Aorta (tissue), 5 donors: ENCODE measurements around the gene RIC1. TPM values are rescaled to one million over a fixed set of nuclear protein-coding genes. Genes with fewer than 3 reads are reported as not detected.
"Not testable (repeated sequence)": the region's sequence is repeated elsewhere in the genome, so short reads cannot be mapped to it uniquely, and the experiment has no call there.

Experiments
- ATAC-seq: fragments of 200-7000 bp; cut with Tn5 transposase; one replicate; pipeline ENCODE4 v1.9.1; 2022; ENCODE audit warnings: moderate library complexity; ENCODE audit not compliant: low FRiP score
- DNase-seq, 2 donors: peaks; one replicate each; pipeline ENCODE4 v3.0.0-alpha.2; 2020
- H3K27ac ChIP-seq, 2 donors: one replicate each; pipeline ENCODE4 v1.5.1; 2013; ENCODE audit warnings: low read length in 2 of 2, mild to moderate bottlenecking in 2 of 2, moderate library complexity in 2 of 2, control low read depth in 1 of 2, inconsistent platforms in 1 of 2, low read depth in 1 of 2
- H3K27me3 ChIP-seq, 2 donors: one replicate each; pipeline ENCODE4 v1.6.1; 2013; ENCODE audit warnings: control low read depth in 1 of 2, low read length in 1 of 2, mild to moderate bottlenecking in 1 of 2, moderate library complexity in 1 of 2; ENCODE audit not compliant: insufficient read depth in 2 of 2, control insufficient read depth in 1 of 2
- H3K36me3 ChIP-seq, 2 donors: one replicate each; pipeline ENCODE4 v1.6.1; 2013; ENCODE audit warnings: control low read depth in 1 of 2, low read length in 1 of 2, mild to moderate bottlenecking in 1 of 2; ENCODE audit not compliant: insufficient read depth in 2 of 2, control insufficient read depth in 1 of 2
- H3K4me1 ChIP-seq, 2 donors: one replicate each; pipeline ENCODE4 v1.6.1; 2013; ENCODE audit warnings: low read length in 2 of 2, control low read depth in 1 of 2, mild to moderate bottlenecking in 1 of 2, moderate library complexity in 1 of 2; ENCODE audit not compliant: insufficient read depth in 2 of 2, control insufficient read depth in 1 of 2
- H3K4me3 ChIP-seq, 2 donors: one replicate each; pipeline ENCODE4 v1.5.1; 2013; ENCODE audit warnings: low read length in 2 of 2, control low read depth in 1 of 2, mild to moderate bottlenecking in 1 of 2
- H3K9me3 ChIP-seq: one replicate; pipeline ENCODE4 v1.6.1; 2013; ENCODE audit warnings: mild to moderate bottlenecking, low read length; ENCODE audit not compliant: control insufficient read depth
- WGBS, 2 donors: extraction: QIAGEN DNeasy Blood & Tissue Kit; methylation state at CpG; one replicate each; pipeline ENCODE4 v1.1.7; 2013; 5-methylcytosine and 5-hydroxymethylcytosine counted together
- intact Hi-C, 2 donors: fragments of 100-400 bp; cut with DNase I; formaldehyde crosslinking; loops; one replicate each; pipeline versions ENCODE4 v1.14.2 to v1.15.0; 2022
- polyA plus RNA-seq, 2 donors: library from polyadenylated mRNA; stranded (reverse); fragments of 200-250 nt; gene quantifications; one replicate each; pipeline ENCODE4 v1.2.3, GENCODE V29; 2013
- total RNA-seq, 2 donors: library from RNA; stranded (reverse); fragmentation: NEBNext Ultra II Directional; extraction: Animal tissue kit (Norgen Biotek cat#: 25700); gene quantifications; one replicate each; pipeline ENCODE4 v1.2.1, GENCODE V29; 2021
- donor health status: healthy with polysubstance abuse.
- donor health status: Bipolar disorder and iron deficiency.
- donor health status: DM: no; HTN: no; CAD: no.
- donor health status: DM: no; HTN: no; CAD: no.
- donor health status: DM: yes; HTN: yes; CAD: no.

Gene RIC1
- total and polyA plus RNA-seq, 4 donors = 3.0 to 36.7 (median 17.3) TPM

DNA sequence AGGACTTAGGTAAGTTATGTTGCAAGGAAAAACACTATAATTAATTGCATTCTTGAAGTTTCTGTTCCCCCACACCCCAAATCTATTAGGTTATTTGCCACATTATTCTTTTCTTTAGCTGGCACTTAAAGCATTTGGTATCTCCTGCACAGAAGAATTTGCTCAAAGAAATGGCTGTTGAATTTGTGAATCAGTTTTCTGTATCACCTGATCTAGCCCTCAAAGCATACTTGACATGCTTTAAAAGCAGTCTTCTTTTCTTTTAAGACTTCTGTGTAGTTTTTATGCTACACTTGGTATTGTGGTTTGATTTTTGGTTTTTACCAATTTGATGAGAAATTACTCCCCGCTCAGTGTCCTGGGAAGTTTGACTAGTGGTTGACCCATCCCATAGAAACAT, 69.1 kb downstream of the RIC1 start:
- peaks cover 0 to 7% of the 10 kb centered on the region in 2 donors for H3K4me1 ChIP-seq
- no peak overlapping the region for H3K4me3 ChIP-seq
- H3K27me3 ChIP-seq = no peaks in the 10 kb centered on the region
- intact Hi-C loops = loop anchor here in 1 of 2 donors (10.0 kb wide), 1 partner anchor 63 kb away; no protein-coding TSS in a partner anchor
- H3K9me3 ChIP-seq = no peaks in the 10 kb centered on the region
- H3K27ac ChIP-seq = no peak overlapping the region
- no peak for ATAC-seq
- DNase-seq = no peak
- 97 to 100% methylated on average over 1 of the region's 1 CpG for WGBS, 2 donors
- H3K36me3 ChIP-seq = no peaks in the 10 kb centered on the region

DNA sequence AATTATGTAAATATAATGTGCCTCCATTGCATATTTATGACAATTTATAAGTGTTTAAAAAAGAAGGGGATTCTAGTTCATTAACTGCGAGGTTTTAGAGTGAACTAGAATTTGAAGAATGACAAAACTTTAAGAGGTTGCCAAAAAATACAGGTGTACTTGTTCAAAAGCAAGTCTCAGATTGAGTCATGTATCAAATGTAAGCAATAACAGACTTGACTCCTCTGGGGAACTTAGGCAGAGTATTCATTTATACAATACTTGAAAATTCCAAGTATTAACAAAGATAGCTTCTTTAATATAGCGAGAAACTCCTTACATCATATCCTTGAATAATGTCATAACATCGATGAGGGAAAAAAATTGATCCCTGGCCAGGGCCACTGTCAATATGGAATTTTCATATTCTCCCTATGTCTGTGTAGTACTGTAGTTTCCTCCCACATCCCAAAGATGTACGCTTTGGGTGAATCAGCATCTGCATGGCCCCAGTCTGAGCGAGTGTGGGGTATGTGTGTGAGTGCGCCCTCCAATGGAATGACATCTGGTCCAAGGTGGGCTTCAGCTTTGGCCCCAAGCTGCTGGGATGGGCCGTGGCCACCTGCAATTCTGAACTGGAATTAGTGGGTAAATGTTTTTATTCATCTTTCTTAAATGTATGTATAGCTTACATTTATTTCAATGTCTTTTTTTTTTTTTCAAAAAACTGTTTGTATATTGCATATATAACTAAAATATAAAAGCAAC, 70.1 kb downstream of the RIC1 start:
- WGBS, 2 donors = 49 to 58% methylated on average over 7 of the region's 7 CpGs

DNA sequence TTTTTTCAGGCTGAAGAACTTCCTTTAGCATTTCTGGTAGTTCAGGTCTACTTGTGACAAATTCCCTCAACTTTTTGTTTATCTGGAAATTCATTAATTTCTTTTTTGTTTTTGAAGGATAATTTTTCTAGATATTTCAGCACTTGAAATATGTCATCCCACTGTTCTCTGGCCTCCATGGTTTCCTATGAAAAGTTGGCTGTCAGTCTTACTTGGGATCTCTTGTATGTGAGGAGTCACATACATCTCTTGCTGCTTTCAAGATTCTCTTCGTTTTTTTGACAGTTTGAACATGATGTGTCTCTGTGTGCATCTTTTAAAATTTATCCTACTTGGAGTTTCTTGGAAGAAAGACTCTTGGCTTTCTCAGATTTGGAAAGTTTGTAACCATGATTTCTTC, 79.5 kb downstream of the RIC1 start:
- no peak overlapping the region for H3K27ac ChIP-seq
- no peak overlapping the region for H3K4me3 ChIP-seq
- no peak for DNase-seq
- no peaks in the 10 kb centered on the region for H3K4me1 ChIP-seq
- intact Hi-C loops = no loop called here
- ATAC-seq = no peak
- no peaks in the 10 kb centered on the region for H3K36me3 ChIP-seq
- no peaks in the 10 kb centered on the region for H3K27me3 ChIP-seq
- no peaks in the 10 kb centered on the region for H3K9me3 ChIP-seq
- 88 to 90% methylated on average over 1 of the region's 1 CpG for WGBS, 2 donors

More for the DNA sequence above, 70.1 kb downstream of the RIC1 start:
- no peak for ATAC-seq
- H3K27me3 ChIP-seq = no peaks in the 10 kb centered on the region
- peaks cover 0 to 7% of the 10 kb centered on the region in 2 donors for H3K4me1 ChIP-seq
- DNase-seq = no peak
- intact Hi-C loops = loop anchor here in 1 of 2 donors (10.0 kb wide), 1 partner anchor 64 kb away; no protein-coding TSS in a partner anchor
- H3K4me3 ChIP-seq = no peak overlapping the region
- H3K36me3 ChIP-seq = no peaks in the 10 kb centered on the region
- H3K9me3 ChIP-seq = no peaks in the 10 kb centered on the region
- H3K27ac ChIP-seq = no peak overlapping the region

DNA sequence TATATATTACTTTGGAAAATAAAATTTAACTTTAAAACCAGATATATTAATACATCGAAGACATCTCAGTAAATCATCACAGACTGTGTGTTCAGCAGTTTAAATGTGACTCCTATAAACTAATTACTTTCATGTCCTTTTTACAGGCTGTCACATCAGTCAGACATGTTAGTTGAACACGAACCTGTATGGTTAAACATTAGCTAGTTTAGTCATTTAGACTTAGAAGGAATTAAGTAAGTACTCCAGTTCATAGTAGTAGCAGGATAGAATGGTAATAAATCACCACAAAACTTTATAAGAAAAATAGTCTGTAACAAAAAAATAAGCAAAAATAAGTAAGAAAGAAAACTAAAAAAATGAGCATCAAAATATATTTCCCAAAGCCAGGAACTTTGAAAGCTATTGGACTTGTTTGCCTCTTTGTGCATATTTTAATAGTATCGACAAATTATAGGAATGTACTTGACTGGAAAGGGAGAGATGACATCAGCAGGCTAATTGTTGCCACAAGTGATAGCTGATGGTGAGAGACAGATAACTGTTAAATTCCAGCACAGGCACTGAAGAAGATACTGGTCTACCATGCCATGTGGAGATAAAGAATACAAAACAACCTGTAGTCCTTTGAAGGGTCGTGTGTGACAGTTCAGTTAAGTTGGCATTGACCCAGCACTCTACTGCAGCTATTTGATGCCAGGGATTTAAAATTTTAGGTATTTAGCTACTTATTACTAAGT, 83.9 kb downstream of the RIC1 start:
- 67 to 76% methylated on average over 4 of the region's 4 CpGs for WGBS, 2 donors
- no peak for ATAC-seq
- intact Hi-C loops = no loop called here
- H3K36me3 ChIP-seq = no peaks in the 10 kb centered on the region
- H3K4me1 ChIP-seq = no peaks in the 10 kb centered on the region
- H3K27me3 ChIP-seq = no peaks in the 10 kb centered on the region
- H3K4me3 ChIP-seq = no peak overlapping the region
- no peak overlapping the region for H3K27ac ChIP-seq
- H3K9me3 ChIP-seq = no peaks in the 10 kb centered on the region
- no peak for DNase-seq

DNA sequence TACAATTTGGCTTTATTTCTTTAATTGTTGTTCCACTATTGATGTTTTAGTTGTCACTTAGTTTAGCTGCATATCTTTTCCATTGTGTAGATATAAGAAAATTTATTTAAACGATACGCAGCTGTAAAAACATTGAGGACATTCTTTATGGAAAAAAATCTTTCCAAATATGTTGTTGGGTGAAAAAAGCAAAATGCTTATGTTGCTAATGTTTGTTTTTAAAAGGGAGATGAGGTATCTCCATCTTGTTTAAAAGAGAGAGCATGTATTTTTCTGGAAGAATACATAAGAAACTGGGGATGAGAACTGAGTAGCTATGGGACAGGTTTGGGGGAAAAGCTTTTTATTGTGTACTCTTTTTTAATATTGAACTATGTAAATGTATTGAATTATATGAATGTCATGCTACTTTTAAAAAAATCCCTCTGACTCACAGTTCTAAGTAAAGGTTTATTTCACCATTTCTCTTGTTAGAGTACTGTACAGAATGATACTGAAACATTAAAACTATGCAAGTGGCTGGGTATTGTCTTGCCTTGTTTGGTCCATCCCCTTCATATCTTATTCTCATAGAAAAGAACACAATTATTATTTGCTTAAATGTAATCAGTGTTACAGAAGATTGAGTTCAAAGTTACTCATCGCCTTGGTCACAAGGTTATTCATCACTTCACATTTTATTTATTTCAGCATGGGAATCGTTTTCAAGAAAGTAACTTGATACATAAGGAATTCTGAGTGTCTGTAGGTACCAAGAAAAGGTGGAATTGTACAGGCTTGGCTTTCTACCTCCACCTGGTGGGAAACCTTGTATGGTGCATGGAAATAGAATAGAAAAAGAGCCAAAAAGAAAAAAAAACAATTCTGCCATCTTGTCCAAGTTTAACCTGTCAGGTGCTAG, 85.8 kb downstream of the RIC1 start:
- DNase-seq (no peak), ATAC-seq (no peak)
- Histone ChIP-seq H3K36me3 (no peaks in the 10 kb centered on the region), H3K4me3 (no peak overlapping the region), H3K9me3 (no peaks in the 10 kb centered on the region), H3K4me1 (no peaks in the 10 kb centered on the region), H3K27ac (no peak overlapping the region), H3K27me3 (no peaks in the 10 kb centered on the region)
- intact Hi-C loops = no loop called here
- WGBS, 2 donors = 56 to 73% methylated on average over 4 of the region's 4 CpGs

DNA sequence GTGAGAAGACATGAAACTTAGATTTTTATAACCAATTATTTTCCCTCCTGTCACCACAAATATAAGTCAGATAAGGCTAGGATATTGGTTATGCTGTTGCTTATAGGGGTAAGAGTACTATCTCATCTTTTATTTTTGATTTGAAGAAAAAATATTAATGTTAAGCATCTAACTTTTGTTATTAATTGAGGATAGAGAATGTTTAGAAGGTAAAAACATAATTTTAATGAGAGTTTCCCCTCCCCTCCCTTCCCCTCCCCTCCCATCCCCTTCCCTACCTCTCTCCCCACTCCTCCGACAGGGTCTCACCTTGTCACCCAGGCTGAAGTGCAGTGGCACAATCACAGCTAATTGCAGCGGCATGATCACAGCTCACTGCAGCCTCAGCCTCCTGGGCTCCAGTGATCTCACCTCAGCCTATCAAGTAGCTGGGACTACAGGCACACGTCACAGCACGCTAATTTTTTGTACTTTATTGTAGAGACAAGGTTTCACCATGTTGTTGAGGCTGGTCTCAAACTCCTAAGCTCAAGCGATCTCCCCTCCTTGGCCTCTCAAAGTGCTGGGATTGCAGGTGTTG, 86.7 kb downstream of the RIC1 start:
- no peaks in the 10 kb centered on the region for H3K9me3 ChIP-seq
- no peak overlapping the region for H3K27ac ChIP-seq
- intact Hi-C loops = no loop called here
- H3K36me3 ChIP-seq = no peaks in the 10 kb centered on the region
- no peaks in the 10 kb centered on the region for H3K4me1 ChIP-seq
- DNase-seq (no peak), ATAC-seq (no peak)
- H3K27me3 ChIP-seq = no peaks in the 10 kb centered on the region
- no peak overlapping the region for H3K4me3 ChIP-seq
- 97 to 98% methylated on average over 5 of the region's 5 CpGs for WGBS, 2 donors

DNA sequence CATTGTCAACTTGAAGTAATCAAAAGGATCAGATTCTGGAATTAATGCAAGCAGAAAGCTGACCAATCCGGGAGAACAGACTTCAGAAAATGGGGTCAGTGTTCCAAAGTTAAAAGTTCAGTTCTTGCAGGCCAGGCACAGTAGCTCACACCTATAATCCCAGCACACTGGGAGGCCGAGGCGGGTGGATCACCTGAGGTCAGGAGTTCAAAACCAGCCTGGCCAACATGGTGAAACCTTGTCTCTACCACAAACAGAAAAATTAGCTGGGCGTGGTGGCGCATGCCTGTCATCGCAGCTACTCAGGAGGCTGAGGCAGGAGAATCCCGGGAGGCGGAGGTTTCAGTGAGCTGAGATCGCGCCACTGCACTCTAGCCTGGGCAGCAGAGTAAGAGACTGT, 88.5 kb downstream of the RIC1 start:
- 88 to 89% methylated on average over 10 of the region's 10 CpGs for WGBS, 2 donors
- ATAC-seq = not testable (repeated sequence)

DNA sequence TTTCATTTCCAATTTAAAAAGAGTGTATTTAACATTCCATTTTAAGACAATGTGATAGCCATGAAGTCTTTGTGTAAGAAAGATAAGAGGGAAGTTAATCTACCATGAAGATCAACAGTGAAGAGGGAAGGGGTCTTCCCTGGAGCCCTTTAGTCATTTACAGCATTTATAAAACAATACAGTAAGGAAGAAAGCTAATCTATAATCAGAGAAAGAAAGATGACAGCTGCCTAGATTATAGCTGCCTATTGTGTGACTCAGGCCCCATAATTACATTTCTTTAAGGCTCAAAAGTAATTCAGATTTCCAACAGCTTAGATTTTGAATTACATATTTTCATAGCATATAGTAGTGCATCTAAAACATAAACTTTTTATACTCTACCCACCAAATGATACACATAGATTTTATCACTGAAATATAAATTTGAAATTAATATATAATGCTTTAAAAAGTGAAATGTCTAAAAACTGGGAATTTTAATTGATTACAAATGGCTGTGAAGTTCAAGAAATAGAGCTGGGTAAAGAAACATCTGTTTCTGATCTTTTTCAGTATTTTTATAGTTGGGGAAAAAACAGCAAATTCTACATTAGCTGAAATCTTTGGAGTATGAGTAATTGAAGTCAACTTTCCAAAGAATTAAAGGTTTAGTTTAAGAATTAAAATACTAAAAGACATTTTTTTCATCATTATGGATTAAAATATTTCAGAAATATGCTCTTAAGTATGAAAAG, 89.6 kb downstream of the RIC1 start:
- Histone ChIP-seq H3K27ac (no peak overlapping the region), H3K9me3 (no peaks in the 10 kb centered on the region), H3K27me3 (no peaks in the 10 kb centered on the region), H3K4me3 (no peak overlapping the region), H3K4me1 (no peaks in the 10 kb centered on the region), H3K36me3 (no peaks in the 10 kb centered on the region)
- DNase-seq (no peak), ATAC-seq (no peak)
- intact Hi-C loops = no loop called here

More for the DNA sequence above, 88.5 kb downstream of the RIC1 start:
- DNase-seq, intact Hi-C loops, H3K27me3 ChIP-seq, H3K4me3 ChIP-seq, H3K36me3 ChIP-seq, H3K27ac ChIP-seq, H3K4me1 ChIP-seq, H3K9me3 ChIP-seq: not testable (repeated sequence)
